HG03571 (cell line): Measurements from ENCODE around the gene ARMH4.

Experiments
- ATAC-seq: cut with Tn5 transposase; IDR thresholded peaks from one replicate; pipeline ENCODE4 v1.9.1; 2021; ENCODE audit not compliant: unreplicated experiment

The ARMH4 gene

GRCh38 chr14:58152014-58152857, at the start of gene ARMH4:
TSS of gene ARMH4 (minus strand) at chr14:58152213. CDS start at chr14:58139358, 12,855 bp downstream.
- ATAC-seq: peak; percentile 96

GRCh38 chr14:58200846-58201245, 48.8 kb upstream of the ARMH4 start:
- no peak for ATAC-seq

- no peak for ATAC-seq
Measured at GRCh38 chr14:58200480-58200841, 48.4 kb upstream of the ARMH4 start.

GRCh38 chr14:58199726-58200479, 47.9 kb upstream of the ARMH4 start, which contains the start of gene ACTR10:
TSS of gene ACTR10 (plus strand) at chr14:58200149. CDS start at chr14:58200218, 69 bp downstream.
- peak; percentile 94 for ATAC-seq

- no peak for ATAC-seq
Measured at GRCh38 chr14:58198086-58198485, 46.1 kb upstream of the ARMH4 start.

- no peak for ATAC-seq
Measured at GRCh38 chr14:58196198-58196597, 44.2 kb upstream of the ARMH4 start.

- ATAC-seq: no peak
Measured at GRCh38 chr14:58193542-58193941, 41.5 kb upstream of the ARMH4 start.

GRCh38 chr14:58191763-58192601, 40.0 kb upstream of the ARMH4 start:
- ATAC-seq: no peak

GRCh38 chr14:58189176-58189575, 37.2 kb upstream of the ARMH4 start:
- no peak for ATAC-seq

GRCh38 chr14:58177125-58177524, 25.1 kb upstream of the ARMH4 start:
- no peak for ATAC-seq

GRCh38 chr14:58171090-58171489, 19.1 kb upstream of the ARMH4 start:
- ATAC-seq: peak; percentile 79

GRCh38 chr14:58167891-58168290, 15.9 kb upstream of the ARMH4 start:
- ATAC-seq: no peak

- no peak for ATAC-seq
Measured at GRCh38 chr14:58167057-58167456, 15.0 kb upstream of the ARMH4 start.

GRCh38 chr14:58166005-58166983, 14.3 kb upstream of the ARMH4 start:
- no peak for ATAC-seq

GRCh38 chr14:58160561-58160960, 8.5 kb upstream of the ARMH4 start:
- ATAC-seq: no peak

GRCh38 chr14:58151133-58152013, 640 bp downstream of the ARMH4 start:
- peak; percentile 31 for ATAC-seq

- ATAC-seq: no peak
Measured at GRCh38 chr14:58150243-58150805, 1.7 kb downstream of the ARMH4 start.

- ATAC-seq: no peak
Measured at GRCh38 chr14:58149196-58149595, 2.8 kb downstream of the ARMH4 start.

GRCh38 chr14:58146399-58146798, 5.6 kb downstream of the ARMH4 start:
- ATAC-seq: no peak
